Brain microvascular endothelial cell (primary cell): ENCODE measurements around the gene CYTH4.
"Not testable (repeated sequence)": the region's sequence is repeated elsewhere in the genome, so short reads cannot be mapped to it uniquely, and the experiment has no call there.

Source experiments
- DNase-seq: peaks from one replicate; pipeline ENCODE4 v3.0.0-alpha.2; 2020
- H3K27ac ChIP-seq: fragments of 250-450 bp; sonication (Bioruptor Pico); 2 replicates; pipeline ENCODE4 v1.5.1; 2020; ENCODE audit warnings: mild to moderate bottlenecking, moderate library complexity
- H3K27me3 ChIP-seq: fragments of 250-450 bp; sonication (Bioruptor Pico); replicated peaks from 2 replicates; pipeline ENCODE4 v1.5.1; 2020; ENCODE audit warnings: mild to moderate bottlenecking
- H3K36me3 ChIP-seq: fragments of 250-450 bp; sonication (Bioruptor Pico); replicated peaks from 2 replicates; pipeline ENCODE4 v1.5.1; 2020; ENCODE audit warnings: mild to moderate bottlenecking
- H3K4me3 ChIP-seq: 2 replicates; pipeline ENCODE4 v1.5.1; 2011; ENCODE audit warnings: low read depth, mild to moderate bottlenecking, control low read depth, low read length, moderate library complexity
- in situ Hi-C: cut with HindIII; loops from 2 replicates; pipeline ENCODE4 v1.10.0; 2017; ENCODE audit warnings: low sequenced_read_pairs, low pct_ligation_motif_present
- TF ChIP-seq, protein P1 (sequence below): IDR thresholded peaks from 2 replicates; pipeline ENCODE4 v1.5.1; 2011; ENCODE audit warnings: low read depth, mild to moderate bottlenecking, moderate library complexity, low read length, control low read depth, inconsistent platforms; ENCODE audit errors: missing control alignments

CYTH4 gene

DNA sequence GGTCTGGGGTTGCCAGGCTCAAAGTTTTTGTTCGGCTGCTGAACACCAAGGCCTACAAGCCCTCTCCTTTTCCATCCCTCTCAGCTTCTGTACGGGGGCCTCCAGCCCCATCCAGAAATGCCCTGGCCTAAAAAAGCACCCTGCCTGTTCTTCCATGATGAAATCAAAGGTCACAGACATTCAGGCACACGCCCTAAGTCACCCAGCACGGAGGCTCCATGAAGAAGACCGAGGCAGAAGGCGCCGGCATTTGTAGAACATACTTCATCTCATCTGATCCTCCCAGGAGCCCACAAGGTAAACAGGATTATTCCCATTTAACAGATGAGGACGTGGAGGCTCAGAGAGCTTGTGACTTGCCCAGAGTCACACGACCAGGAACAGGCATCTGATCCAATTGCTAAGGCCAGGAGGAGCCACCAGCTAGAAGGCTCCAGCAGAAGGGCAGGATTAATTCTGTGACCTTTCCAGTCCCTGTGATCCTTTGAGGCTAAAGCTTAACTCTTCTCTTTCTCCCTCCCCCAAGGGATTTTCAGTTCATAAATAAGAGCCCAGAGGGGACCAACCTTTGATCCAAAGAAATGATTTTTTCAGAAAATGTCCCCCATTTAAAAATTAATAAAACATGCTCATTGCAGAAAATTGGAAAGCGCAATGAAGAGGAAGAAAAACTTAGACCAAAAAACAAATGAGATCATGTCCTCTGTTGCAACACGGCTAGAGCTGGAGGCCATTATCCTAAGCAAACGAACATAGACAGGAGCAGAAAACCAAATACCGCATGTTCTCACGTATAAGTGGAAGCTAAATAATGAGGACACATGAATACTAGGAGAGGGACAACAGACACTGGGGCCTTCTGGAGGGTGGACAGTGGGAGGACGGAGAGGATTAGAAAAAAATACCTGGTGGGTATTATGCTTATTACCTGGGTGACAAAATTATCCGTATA, 38.7 kb downstream of the CYTH4 start:
- Histone ChIP-seq H3K27me3 (peaks cover 2% of the 10 kb centered on the region), H3K4me3 (no peak overlapping the region), H3K36me3 (no peaks in the 10 kb centered on the region), H3K27ac (no peak overlapping the region)
- TF ChIP-seq, protein P1, sequence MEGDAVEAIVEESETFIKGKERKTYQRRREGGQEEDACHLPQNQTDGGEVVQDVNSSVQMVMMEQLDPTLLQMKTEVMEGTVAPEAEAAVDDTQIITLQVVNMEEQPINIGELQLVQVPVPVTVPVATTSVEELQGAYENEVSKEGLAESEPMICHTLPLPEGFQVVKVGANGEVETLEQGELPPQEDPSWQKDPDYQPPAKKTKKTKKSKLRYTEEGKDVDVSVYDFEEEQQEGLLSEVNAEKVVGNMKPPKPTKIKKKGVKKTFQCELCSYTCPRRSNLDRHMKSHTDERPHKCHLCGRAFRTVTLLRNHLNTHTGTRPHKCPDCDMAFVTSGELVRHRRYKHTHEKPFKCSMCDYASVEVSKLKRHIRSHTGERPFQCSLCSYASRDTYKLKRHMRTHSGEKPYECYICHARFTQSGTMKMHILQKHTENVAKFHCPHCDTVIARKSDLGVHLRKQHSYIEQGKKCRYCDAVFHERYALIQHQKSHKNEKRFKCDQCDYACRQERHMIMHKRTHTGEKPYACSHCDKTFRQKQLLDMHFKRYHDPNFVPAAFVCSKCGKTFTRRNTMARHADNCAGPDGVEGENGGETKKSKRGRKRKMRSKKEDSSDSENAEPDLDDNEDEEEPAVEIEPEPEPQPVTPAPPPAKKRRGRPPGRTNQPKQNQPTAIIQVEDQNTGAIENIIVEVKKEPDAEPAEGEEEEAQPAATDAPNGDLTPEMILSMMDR: no peak
- no peak for DNase-seq
- in situ Hi-C loops: no loop called here

DNA sequence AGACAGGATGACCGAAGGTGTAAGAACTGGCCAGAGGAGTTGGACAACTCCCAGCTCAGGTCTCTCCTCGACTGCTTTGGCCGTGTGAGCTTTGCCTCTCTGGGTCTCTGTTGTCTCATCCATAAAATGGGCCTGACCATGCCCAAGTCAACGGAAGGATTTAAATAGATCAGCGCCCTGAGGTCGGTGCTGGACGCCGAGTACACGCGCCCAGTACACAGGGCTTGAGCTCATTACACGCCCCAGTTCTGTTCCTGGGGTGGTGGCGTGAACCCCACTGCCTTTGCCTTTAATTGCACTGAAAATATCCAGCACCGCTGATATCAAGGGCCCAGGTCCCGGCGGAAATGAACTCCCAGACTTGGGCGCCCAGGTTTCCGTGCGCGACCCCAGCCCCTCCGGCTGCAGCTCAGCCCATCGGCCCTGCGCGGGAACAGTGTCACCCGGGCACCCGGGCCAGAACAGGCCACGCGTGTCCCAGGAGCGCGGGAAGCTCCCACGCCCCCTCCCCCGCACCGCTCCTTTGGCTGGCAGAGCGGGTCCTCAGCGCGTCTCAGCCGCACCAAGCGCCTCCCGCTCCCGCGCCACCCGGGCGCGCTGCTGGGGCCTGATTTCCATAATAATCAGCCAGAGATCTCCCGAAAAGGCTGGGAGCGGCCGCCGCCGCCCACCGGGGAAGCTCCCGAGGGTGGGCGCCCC, 42.2 kb downstream of the CYTH4 start:
- in situ Hi-C loops: no loop called here
- Histone ChIP-seq H3K4me3 (peak overlapping the region; percentile 27), H3K27ac (no peak overlapping the region), H3K27me3 (peaks cover 2% of the 10 kb centered on the region), H3K36me3 (no peaks in the 10 kb centered on the region)
- no peak for DNase-seq
- TF ChIP-seq, protein P1: no peak

DNA sequence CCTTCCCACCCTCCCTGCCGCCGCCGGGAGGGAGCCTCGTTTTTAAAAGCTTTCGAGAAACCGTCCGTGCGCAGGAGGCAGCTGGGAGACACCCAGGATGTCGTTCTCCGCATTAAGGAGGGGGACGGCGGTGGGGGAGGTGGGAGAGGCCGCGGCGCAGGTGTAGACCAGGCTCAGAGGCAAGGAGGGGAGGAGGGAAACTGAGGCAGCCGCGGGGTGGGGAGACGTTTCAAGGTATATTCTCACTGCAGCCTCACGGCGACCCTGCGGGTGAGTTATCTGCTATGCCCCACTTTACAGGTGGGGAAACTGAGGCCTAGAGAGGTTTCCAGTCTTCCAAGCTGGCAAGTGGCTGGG, 42.7 kb downstream of the CYTH4 start:
- in situ Hi-C loops: no loop called here
- H3K27ac ChIP-seq: no peak overlapping the region
- H3K4me3 ChIP-seq: peak overlapping the region; percentile 27
- no peaks in the 10 kb centered on the region for H3K36me3 ChIP-seq
- H3K27me3 ChIP-seq: peaks cover 2% of the 10 kb centered on the region
- TF ChIP-seq, protein P1: no peak
- no peak for DNase-seq

DNA sequence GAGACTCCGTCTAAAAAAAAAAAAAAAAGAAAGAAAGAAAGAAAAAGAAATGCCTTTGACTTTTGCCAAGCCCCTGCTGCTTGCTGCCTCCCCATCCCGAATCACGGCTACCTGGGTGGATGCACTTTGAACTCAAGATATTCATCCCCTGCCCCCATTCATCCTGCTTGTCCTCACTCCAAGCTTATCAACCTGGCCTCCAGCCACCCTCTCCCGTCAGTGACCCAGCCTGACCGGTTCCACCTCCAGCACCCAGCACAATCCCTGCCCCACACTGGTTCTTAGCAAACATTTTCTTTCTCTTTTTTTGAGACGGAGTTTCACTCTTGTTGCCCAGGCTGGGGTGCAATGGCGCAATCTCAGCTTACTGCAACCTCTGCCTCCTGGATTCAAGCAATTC, 44.4 kb downstream of the CYTH4 start:
- Histone ChIP-seq H3K27me3 (peaks cover 2% of the 10 kb centered on the region), H3K27ac (no peak overlapping the region), H3K4me3 (no peak overlapping the region), H3K36me3 (no peaks in the 10 kb centered on the region)
- TF ChIP-seq, protein P1: no peak
- in situ Hi-C loops: no loop called here
- no peak for DNase-seq

DNA sequence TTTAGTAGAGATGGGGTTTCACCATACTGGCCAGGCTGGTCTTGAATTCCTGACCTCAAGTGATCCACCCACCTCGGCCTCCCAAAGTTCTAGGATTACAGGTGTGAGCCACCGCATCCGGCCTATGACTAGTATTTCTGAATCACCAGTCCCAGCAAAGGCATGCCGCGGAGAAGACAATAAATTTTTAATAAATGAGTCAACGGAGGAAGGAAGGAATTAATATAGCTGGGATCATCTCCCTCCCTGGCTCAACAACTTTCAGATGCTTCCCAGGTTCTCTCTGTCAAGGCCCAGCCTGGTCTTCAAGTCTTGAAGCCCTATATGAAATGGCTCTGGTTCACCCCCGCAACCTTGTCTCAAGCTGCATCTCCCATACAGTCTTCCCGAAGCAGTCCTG, 45.7 kb downstream of the CYTH4 start:
- DNase-seq: peak; percentile 82
- Histone ChIP-seq H3K4me3 (no peak overlapping the region), H3K27ac (no peak overlapping the region), H3K36me3 (no peaks in the 10 kb centered on the region), H3K27me3 (peaks cover 2% of the 10 kb centered on the region)
- TF ChIP-seq, protein P1: no peak
- in situ Hi-C loops: no loop called here

DNA sequence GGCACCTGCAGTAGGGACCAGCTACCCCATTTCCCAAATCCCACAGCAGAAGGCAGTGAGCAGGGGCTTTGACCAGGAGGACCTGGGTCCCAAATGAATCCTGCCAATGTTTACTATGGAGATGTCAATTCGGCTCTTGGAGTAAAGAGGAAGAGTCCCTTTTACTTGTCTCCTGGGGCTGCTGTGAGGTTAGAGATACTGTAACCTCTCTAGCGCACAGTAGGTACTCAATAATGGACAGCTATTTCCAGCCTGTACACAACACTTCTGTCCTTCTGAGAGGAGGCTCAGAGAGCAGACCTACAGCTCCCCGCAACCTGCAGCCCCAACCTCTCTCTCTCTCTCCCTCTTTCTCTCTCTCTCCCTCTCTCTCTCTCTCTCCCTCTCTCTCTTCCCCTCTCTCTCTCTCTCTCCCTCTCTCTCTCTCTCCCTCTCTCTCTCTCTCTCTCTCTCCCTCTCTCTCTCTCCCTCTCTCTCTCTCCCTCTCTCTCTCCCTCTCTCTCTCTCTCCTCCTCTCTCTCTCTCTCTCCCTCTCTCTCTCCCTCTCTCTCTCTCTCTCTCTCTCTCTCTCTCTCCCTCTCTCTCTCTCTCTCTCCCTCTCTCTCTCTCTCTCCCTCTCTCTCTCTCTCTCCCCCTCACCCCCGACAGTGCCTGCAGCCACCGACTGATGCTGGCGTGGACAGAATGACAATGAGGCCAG, 46.4 kb downstream of the CYTH4 start:
- H3K36me3 ChIP-seq, H3K27ac ChIP-seq, H3K4me3 ChIP-seq, DNase-seq, in situ Hi-C loops, H3K27me3 ChIP-seq: not testable (repeated sequence)
